Cardiac muscle cell (in vitro differentiated cells and primary cell): ENCODE data around the gene NMT2. TPM values are rescaled to one million over a fixed set of nuclear protein-coding genes. Genes with fewer than 3 reads are reported as not detected.

Experiments
- DNase-seq, 2 donors: peaks; one replicate each; pipeline versions ENCODE4 v3.0.0 to v3.0.0-alpha.2; 2010 to 2017; ENCODE audit warnings: low read depth in 1 of 2, low spot score in 1 of 2
- H3K27ac ChIP-seq: fragments of 200-600 bp; sonication (generic); 2 replicates; pipeline ENCODE4 v1.5.1; 2016
- H3K27me3 ChIP-seq: fragments of 200-600 bp; sonication (generic); 2 replicates; pipeline ENCODE4 v1.6.0; 2016; ENCODE audit warnings: control low read depth
- H3K36me3 ChIP-seq: fragments of 200-600 bp; sonication (generic); 2 replicates; pipeline ENCODE4 v1.5.1; 2016; ENCODE audit warnings: control low read depth
- H3K4me1 ChIP-seq: fragments of 200-600 bp; sonication (generic); 2 replicates; pipeline ENCODE4 v1.8.1; 2017; ENCODE audit warnings: low read depth, mild to moderate bottlenecking, mixed run types
- H3K4me3 ChIP-seq: fragments of 200-600 bp; sonication (generic); 2 replicates; pipeline ENCODE4 v1.5.1; 2016; ENCODE audit warnings: mild to moderate bottlenecking
- H3K9me3 ChIP-seq: fragments of 200-600 bp; sonication (generic); 2 replicates; pipeline ENCODE4 v1.5.1; 2017; ENCODE audit warnings: low read depth, mild to moderate bottlenecking, control low read depth
- CTCF ChIP-seq: IDR thresholded peaks from 2 replicates; pipeline ENCODE4 v1.5.1; 2012; ENCODE audit warnings: low read depth, mild to moderate bottlenecking, low read length
- polyA plus RNA-seq: library from polyadenylated mRNA; unstranded; fragments of >200 nt; fragmentation: Nextera tagmentation; extraction: Ambion mirVana; gene quantifications from 2 replicates; pipeline ENCODE4 v1.2.1, GENCODE V29; 2016
- total RNA-seq: library from RNA; depleted of rRNA; stranded (reverse); fragments of >200 nt; gene quantifications from 2 replicates; pipeline ENCODE4 v1.2.3, GENCODE V29; 2016

Gene NMT2
- total and polyA plus RNA-seq, 2 experiments from 2014 or later = 8.7 to 14.1 TPM

- Histone ChIP-seq H3K27me3 (no peaks in the 10 kb centered on the region), H3K27ac (no peak overlapping the region), H3K36me3 (no peaks in the 10 kb centered on the region), H3K4me3 (no peak overlapping the region), H3K9me3 (no peaks in the 10 kb centered on the region), H3K4me1 (no peaks in the 10 kb centered on the region)
- no peak for TF ChIP-seq CTCF
- DNase-seq = no peak
These were observed 10.0 kb downstream of the NMT2 start for GRCh38 chr10:15158448-15158847.

GRCh38 chr10:15155978-15156656, 12.4 kb downstream of the NMT2 start:
- no peaks in the 10 kb centered on the region for H3K4me1 ChIP-seq
- H3K4me3 ChIP-seq = no peak overlapping the region
- TF ChIP-seq CTCF = no peak
- H3K27ac ChIP-seq = no peak overlapping the region
- no peaks in the 10 kb centered on the region for H3K36me3 ChIP-seq
- no peaks in the 10 kb centered on the region for H3K9me3 ChIP-seq
- H3K27me3 ChIP-seq = no peaks in the 10 kb centered on the region
- DNase-seq = no peak

- DNase-seq = no peak
- TF ChIP-seq CTCF = no peak
- no peaks in the 10 kb centered on the region for H3K4me1 ChIP-seq
- no peaks in the 10 kb centered on the region for H3K27me3 ChIP-seq
- no peaks in the 10 kb centered on the region for H3K9me3 ChIP-seq
- no peak overlapping the region for H3K27ac ChIP-seq
- no peaks in the 10 kb centered on the region for H3K36me3 ChIP-seq
- no peak overlapping the region for H3K4me3 ChIP-seq
These were observed 15.9 kb downstream of the NMT2 start for GRCh38 chr10:15152556-15152955.

GRCh38 chr10:15150563-15150962, 17.9 kb downstream of the NMT2 start:
- Histone ChIP-seq H3K4me3 (no peak overlapping the region), H3K27ac (no peak overlapping the region), H3K27me3 (no peaks in the 10 kb centered on the region), H3K36me3 (no peaks in the 10 kb centered on the region), H3K4me1 (no peaks in the 10 kb centered on the region), H3K9me3 (no peaks in the 10 kb centered on the region)
- TF ChIP-seq CTCF = no peak
- no peak for DNase-seq

GRCh38 chr10:15149042-15149771, 19.3 kb downstream of the NMT2 start:
- no peak for TF ChIP-seq CTCF
- Histone ChIP-seq H3K4me3 (no peak overlapping the region), H3K36me3 (no peaks in the 10 kb centered on the region), H3K27ac (no peak overlapping the region), H3K9me3 (no peaks in the 10 kb centered on the region), H3K27me3 (no peaks in the 10 kb centered on the region), H3K4me1 (no peaks in the 10 kb centered on the region)
- no peak for DNase-seq
